Left renal cortex interstitium (tissue), 4 donors: Measurements from ENCODE around the gene CHMP4A. TPM values are rescaled to one million over a fixed set of nuclear protein-coding genes. Genes with fewer than 3 reads are reported as not detected.
"Not testable (repeated sequence)": the region's sequence is repeated elsewhere in the genome, so short reads cannot be mapped to it uniquely, and the experiment has no call there.

Experiments used
- DNase-seq, 4 donors: peaks; one replicate each; pipeline ENCODE4 v3.0.0-alpha.2; 2013; ENCODE audit warnings: low read depth in 4 of 4, low spot score in 2 of 4, missing footprints in 1 of 4
- polyA plus RNA-seq, 4 donors: library from polyadenylated mRNA; unstranded; fragments of 120-200 nt; gene quantifications; one replicate each; pipeline ENCODE4 v1.2.1, GENCODE V29; 2013; ENCODE audit not compliant: insufficient read length in 4 of 4

CHMP4A gene
- polyA plus RNA-seq, 4 donors: 43.3 to 76.6 (median 53.2) TPM

GRCh38 chr14:24249230-24250021 is 36.1 kb upstream of the CHMP4A start:
- DNase-seq: no peak

- no peak for DNase-seq
These were observed 34.1 kb upstream of the CHMP4A start for GRCh38 chr14:24247422-24247821.

GRCh38 chr14:24246765-24247212 is 33.5 kb upstream of the CHMP4A start:
- no peak for DNase-seq

- DNase-seq: not testable (repeated sequence)
These were observed 32.1 kb upstream of the CHMP4A start for GRCh38 chr14:24245350-24245749.

GRCh38 chr14:24243336-24243836 is 30.1 kb upstream of the CHMP4A start:
- DNase-seq: no peak

- DNase-seq: peak; percentile 89 to 94 (median 91)
These were observed 28.6 kb upstream of the CHMP4A start for GRCh38 chr14:24241829-24242443.

- DNase-seq: no peak
These were observed 27.0 kb upstream of the CHMP4A start for GRCh38 chr14:24240110-24240918.

GRCh38 chr14:24238527-24239037 is 25.3 kb upstream of the CHMP4A start:
- no peak for DNase-seq

GRCh38 chr14:24238123-24238522 is 24.8 kb upstream of the CHMP4A start:
- DNase-seq: no peak

- DNase-seq: no peak
These were observed 24.2 kb upstream of the CHMP4A start for GRCh38 chr14:24237463-24237955.

GRCh38 chr14:24236689-24237462 is 23.6 kb upstream of the CHMP4A start:
- no peak for DNase-seq

GRCh38 chr14:24235804-24236688 is 22.8 kb upstream of the CHMP4A start:
- no peak for DNase-seq

- no peak for DNase-seq
These were observed 21.1 kb upstream of the CHMP4A start for GRCh38 chr14:24234095-24235005.

GRCh38 chr14:24233538-24233866 is 20.2 kb upstream of the CHMP4A start:
- no peak for DNase-seq

- DNase-seq: no peak
These were observed 19.6 kb upstream of the CHMP4A start, which contains the start of gene GMPR2 for GRCh38 chr14:24232645-24233537. TSS of gene GMPR2 (plus strand) at chr14:24232929. CDS start at chr14:24233254, 325 bp downstream.

GRCh38 chr14:24232121-24232644 is 18.9 kb upstream of the CHMP4A start, which contains the start of gene NEDD8:
TSS of gene NEDD8 (minus strand) at chr14:24232367. CDS start at chr14:24232267, 100 bp downstream.
- DNase-seq: peak; percentile 79 to 90 (median 84)
